ENCODE measurements around the gene CARHSP1.
"Not testable (repeated sequence)": the region's sequence is repeated elsewhere in the genome, so short reads cannot be mapped to it uniquely, and the experiment has no call there.

CARHSP1 gene

DNA sequence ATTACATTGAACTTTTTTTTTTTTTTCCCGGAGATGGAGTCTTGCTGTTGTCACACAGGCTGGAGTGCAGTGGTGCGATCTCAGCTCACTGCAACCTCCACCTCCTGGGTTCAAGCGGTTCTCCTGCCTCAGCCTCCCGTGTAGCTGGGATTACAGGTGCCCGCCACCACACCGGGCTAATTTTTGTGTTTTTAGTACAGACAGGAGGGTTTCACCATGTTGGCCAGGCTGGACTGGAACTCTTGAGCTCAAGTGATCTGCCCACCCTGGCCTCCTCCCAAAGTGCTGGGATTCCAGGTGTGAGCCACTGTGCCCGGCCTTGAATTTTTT lies 5.0 kb upstream of the CARHSP1 start:
- not testable (repeated sequence) for FAIRE-seq; DNase-seq (ENCODE audit: insufficient read length, low spot score)

DNA sequence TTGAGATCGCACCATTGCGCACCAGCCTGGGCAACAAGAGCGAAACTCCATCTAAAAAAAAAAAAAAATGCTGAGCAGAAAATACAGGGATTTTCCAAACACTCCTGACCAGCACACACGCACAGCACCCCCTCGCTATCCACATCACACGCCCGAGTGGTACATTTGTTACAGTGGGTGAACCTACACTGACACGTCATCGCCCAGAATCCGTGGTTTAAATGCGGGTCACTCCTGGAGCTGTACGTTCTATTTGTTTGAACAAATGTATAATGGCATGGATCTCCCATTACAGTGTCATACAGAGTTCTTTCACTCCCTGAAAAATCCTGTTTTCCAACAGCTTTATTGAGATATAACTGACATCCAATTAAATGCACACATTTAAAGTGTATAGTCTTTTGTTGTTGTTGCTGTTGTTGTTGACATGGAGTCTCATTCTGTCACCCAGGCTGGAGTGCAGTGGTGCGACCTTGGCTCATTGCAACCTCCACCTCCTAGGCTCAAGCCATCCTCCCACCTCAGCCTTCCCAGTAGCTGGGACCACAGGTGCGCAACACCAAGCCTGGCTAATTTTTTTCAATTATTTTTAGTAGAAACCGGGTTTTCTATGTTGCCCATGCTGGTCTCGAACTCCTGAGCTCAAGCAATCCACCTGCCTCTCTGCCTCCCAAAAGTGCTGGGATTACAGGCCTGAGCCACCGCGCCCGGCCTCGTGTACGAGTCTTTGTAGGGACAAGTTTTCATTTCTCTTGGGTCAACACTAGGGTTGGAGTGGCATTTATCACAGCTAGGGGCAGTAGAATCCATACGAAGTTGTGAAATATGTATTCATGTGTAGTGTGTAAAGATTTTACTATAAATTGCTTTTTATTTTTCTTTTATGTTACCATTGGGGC lies 4.4 kb upstream of the CARHSP1 start:
- DNase-seq (ENCODE audit: insufficient read length, low spot score) (no peak), FAIRE-seq (no peak)

DNA sequence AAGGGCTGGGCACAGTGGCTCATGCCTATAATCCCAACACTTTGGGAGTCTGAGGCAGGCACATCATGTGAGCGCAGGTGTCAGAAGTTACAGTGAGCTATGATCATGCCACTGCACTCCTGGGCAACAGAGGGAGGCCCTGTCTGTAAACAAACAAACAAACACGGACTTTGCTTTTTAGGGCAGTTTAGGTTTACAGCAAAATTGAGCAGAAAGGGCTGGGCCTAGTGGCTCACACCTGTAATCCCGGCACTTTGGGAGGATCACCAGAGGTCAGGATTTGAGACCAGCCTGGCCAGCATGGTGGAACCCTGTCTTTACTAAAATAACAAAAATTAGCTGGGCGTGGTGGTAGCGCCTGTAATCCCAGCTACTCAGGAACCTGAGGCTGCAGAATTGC lies 3.3 kb upstream of the CARHSP1 start:
- FAIRE-seq, result no peak

GRCh38 chr16:8869988-8870241 lies 1.1 kb upstream of the CARHSP1 start:
- DNase-seq (ENCODE audit: insufficient read length, low spot score); FAIRE-seq: not testable (repeated sequence)

More for the DNA sequence above, 3.3 kb upstream of the CARHSP1 start:
- no peak for DNase-seq (ENCODE audit: insufficient read length, low spot score)

DNA sequence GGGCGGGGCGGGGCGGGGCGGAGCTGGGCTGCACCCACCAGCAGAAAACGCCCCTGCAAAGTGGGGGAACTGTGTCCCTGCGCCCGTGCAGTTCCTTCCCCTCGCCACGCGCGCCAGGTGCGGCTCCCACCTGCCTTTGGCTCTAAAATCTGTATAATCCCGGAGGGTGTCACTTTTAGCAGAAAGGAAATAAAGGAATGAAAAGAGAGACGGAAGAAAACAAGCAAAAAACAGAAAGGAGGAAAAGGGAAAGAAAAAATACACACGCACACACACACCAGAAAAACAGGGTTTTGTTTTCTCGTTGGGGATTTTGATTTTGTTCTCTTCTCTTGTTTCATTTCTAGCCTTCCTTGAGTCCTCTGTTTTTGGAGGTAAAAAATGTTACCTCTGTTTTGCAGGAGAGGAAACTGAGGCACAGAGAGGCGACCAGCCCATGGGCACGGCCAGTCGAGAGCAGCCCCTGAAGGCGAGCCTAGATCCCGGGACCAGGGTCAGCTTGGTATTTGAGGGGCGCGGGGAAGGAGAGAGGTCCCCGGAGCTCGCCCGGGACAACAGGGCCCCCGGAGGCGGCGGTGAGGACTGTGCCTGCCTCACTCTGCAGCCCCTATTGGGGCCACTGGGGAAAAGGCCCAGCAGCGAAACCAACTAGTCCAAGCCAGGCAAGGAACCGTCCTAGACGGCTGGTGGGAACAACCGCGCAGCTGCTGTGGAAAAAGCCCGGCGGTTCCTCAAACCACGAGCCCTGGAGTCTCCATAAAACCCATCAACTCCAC lies 594 bp upstream of the CARHSP1 start:
- no peak for FAIRE-seq

DNA sequence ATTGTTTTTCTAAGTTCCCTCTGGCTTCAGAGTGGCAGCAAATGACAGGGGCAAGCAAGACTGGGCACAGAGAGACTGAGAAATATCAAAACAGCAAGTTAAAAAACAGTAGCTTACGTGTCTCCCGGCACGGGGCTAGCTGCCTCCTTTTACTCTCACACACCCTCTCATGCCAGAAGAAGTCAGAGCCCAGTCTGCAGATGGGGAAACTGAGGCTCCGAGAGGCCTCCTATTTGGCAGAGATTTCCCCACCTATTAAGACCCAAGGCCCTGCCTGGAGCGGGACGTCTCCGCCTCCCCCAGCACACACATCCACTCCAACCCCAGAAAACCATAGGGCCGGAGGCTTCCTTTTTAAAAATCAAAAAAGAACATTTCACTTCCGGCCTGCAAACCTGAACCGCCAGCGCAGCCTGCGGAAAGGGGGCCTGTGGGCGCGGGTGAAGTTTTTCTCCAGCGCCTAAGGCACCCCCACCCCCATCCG lies 832 bp downstream of the CARHSP1 start:
- no peak for FAIRE-seq
- DNase-seq (ENCODE audit: insufficient read length, low spot score), result no peak

More for the DNA sequence above, 594 bp upstream of the CARHSP1 start:
- no peak for DNase-seq (ENCODE audit: insufficient read length, low spot score)

DNA sequence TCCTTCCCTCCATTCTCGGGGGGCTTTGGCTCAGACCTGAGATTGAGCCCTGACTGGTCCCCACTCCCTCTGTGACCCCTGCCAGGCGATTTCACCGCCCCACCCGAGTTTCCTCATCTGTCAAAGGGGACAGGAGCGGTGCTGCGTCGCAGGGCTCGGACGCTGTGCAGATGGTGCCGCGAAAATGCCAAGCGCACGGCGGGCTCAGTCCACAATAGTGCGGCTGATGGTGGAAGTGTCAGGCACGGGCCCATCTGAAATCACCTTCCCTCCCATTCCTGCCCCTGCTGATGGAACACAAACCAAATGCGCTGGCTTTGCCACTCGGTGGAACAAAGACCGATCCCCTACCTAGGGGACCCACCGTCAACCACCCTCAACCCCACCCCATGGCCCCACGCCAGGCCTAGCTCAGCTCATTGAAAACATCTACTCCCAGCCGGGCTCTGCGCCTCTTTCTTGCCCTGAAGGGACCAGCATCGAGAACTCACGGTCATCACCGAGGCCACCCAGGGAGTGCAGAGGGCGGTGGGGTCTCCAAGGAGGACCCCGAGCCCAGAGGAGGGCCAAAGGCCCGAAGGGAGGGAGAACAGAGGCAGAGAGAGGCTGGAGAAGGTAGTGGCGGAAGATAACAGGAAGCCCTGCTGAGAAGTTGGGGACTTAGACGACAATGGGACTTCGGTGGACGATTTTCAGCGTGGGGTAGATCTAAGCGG lies 1.4 kb downstream of the CARHSP1 start:
- DNase-seq (ENCODE audit: insufficient read length, low spot score) (no peak), FAIRE-seq (no peak)

GRCh38 chr16:8866884-8867215 lies 2.0 kb downstream of the CARHSP1 start:
- no peak for DNase-seq (ENCODE audit: insufficient read length, low spot score)
- FAIRE-seq, result no peak

DNA sequence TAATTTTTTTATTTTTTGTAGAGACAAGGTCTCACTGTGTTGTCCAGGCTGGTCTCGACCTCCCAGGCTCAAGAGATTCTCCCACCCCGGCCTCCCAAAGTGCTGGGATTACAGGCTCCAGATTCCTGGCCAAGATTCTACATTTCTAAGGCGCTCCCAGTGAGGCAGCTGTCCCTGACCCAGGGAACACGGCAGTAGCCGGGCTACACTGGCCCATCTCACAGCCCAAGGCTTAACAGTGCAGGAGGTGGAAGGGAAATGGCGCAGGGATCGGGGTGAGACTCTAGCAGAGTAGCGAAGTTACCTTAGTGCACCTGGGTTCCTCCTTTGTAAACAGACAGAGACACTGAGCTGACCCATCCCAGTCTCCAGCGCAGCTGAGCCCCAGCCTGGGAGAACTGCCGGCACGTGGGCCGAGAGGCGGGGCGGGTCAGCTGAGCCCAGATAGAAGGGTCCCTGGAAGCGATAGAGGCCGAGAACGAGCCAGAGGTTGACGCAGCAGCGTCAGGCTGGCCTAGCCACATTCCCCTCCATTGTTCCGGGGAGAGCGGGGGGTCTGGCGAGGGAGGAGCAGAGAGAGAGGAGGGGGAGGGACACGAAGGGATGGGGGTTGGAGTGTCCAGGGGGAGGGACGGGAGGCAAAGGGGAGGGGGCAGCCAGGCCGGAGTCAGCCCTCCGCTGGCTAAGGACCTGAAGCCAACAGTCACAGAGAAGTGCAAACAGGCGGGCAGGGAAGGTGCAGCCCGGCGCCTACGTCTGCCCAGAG lies 2.5 kb downstream of the CARHSP1 start:
- no peak for DNase-seq (ENCODE audit: insufficient read length, low spot score)
- no peak for FAIRE-seq

DNA sequence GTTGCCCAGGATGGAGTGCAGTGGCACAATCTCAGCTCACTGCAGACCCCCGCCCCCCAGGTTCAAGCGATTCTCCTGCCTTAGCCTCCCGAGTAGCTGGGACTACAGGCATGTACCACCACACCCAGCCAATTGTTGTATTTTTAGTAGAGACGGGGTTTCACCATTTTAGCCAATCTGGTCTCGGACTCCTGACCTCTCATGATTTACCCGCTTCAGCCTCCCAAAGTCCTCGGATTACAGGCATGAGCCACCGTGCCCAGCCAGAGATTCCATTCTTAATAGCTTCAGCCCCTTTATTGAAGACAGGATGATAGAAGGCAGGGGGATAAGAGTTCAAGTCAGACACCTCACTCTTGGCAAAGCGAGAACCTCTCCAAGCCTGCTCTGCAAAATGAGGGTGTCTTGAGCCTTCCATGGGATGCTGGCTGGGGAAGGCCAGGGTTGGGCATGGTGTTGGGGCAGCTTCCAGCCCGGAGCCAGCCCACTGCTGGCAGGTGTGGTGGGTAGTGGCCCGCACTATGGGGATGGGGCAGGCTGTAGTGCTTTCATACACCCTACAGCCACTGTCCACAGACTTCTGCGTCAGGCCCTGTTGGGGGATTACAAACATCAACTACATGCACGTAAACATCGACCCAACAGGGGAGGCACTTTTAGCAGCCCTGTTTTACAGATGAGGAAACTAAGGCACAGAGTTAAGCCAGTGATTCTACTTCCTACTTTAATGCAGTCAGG lies 3.5 kb downstream of the CARHSP1 start:
- FAIRE-seq, result no peak
- no peak for DNase-seq (ENCODE audit: insufficient read length, low spot score)

- FAIRE-seq, result no peak
- DNase-seq (ENCODE audit: insufficient read length, low spot score), result no peak
Observed at GRCh38 chr16:8864480-8865110, 4.2 kb downstream of the CARHSP1 start.

GRCh38 chr16:8863594-8864424 lies 5.0 kb downstream of the CARHSP1 start:
- FAIRE-seq, result no peak

GRCh38 chr16:8862309-8863130 lies 6.3 kb downstream of the CARHSP1 start:
- no peak for FAIRE-seq
- no peak for DNase-seq (ENCODE audit: insufficient read length, low spot score)

More at GRCh38 chr16:8863594-8864424, 5.0 kb downstream of the CARHSP1 start:
- no peak for DNase-seq (ENCODE audit: insufficient read length, low spot score)

DNA sequence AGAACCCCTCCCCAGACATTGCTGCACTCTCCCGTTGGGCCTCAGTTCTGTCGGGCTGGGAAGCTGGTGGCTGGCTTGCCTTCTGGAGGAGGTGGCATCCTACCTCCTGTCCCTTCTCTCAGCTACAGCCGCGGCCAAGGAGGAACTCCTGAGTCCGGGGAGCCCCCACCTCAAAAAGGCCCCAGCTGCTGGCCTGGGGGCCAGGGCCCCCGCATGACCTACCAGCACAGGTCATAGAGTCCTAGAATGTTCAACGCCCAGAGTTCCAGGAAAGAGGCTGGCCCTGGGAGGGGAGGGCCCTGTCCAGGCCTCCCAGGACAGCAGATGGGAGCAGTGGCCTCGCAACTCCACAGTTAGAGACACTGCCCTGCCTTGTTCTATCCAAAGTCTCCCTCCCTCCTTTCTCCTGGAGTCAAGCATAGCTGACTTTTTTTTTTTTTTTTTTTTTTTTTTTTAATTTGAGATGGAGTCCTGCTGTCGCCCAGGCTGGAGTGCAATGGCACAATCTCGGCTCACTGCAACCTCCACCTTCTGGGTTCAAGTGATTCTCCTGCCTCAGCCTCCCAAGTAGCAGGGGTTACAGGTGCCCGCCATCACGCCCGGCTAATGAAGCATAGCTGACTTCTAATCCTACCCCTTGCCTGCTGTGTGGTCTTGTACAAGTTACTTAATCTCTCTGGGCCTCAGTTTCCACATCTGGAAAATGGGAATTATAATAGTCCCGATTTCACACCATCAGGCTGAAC lies 7.1 kb downstream of the CARHSP1 start:
- no peak for FAIRE-seq
- DNase-seq (ENCODE audit: insufficient read length, low spot score), result no peak

GRCh38 chr16:8859913-8860881 lies 8.6 kb downstream of the CARHSP1 start:
- no peak for FAIRE-seq
- DNase-seq (ENCODE audit: insufficient read length, low spot score), result no peak
